Liver (tissue), 9 donors: ENCODE results near the gene ZNF614. TPM values are rescaled to one million over a fixed set of nuclear protein-coding genes. Genes with fewer than 3 reads are reported as not detected.
A peak's percentile ranks its signal among the peaks of the same experiment; 100 is the strongest.

ENCODE experiments used
- DNase-seq: peaks from one replicate; pipeline ENCODE4 v3.0.0-alpha.2; 2017; ENCODE audit warnings: low spot score
- H3K27ac ChIP-seq, 2 donors: one replicate each; pipeline ENCODE4 v1.7.0; 2013; ENCODE audit warnings: inconsistent platforms in 2 of 2, low read length in 2 of 2, control low read depth in 1 of 2, low read depth in 1 of 2, mild to moderate bottlenecking in 1 of 2
- H3K27me3 ChIP-seq, 4 donors: one replicate each; pipeline versions ENCODE4 v1.6.1 to v1.7.0; 2013; ENCODE audit warnings: low read length in 3 of 4, inconsistent platforms in 1 of 4, mild to moderate bottlenecking in 1 of 4, moderate library complexity in 1 of 4; ENCODE audit not compliant: control insufficient read depth in 4 of 4, insufficient read depth in 4 of 4
- H3K36me3 ChIP-seq, 4 donors: one replicate each; pipeline versions ENCODE4 v1.6.1 to v1.7.0; 2013; ENCODE audit warnings: low read length in 3 of 4, mild to moderate bottlenecking in 3 of 4, low read depth in 1 of 4, moderate library complexity in 1 of 4; ENCODE audit not compliant: control insufficient read depth in 4 of 4, insufficient read depth in 3 of 4
- H3K4me1 ChIP-seq, 4 donors: one replicate each; pipeline versions ENCODE4 v1.6.1 to v1.7.0; 2013; ENCODE audit warnings: low read length in 3 of 4, mild to moderate bottlenecking in 3 of 4, moderate library complexity in 1 of 4; ENCODE audit not compliant: control insufficient read depth in 4 of 4, insufficient read depth in 4 of 4
- H3K4me3 ChIP-seq, 3 donors: one replicate each; pipeline versions ENCODE4 v1.6.1 to v1.7.0; 2013; ENCODE audit warnings: low read length in 3 of 3, control low read depth in 1 of 3, low read depth in 1 of 3, mild to moderate bottlenecking in 1 of 3
- H3K9ac ChIP-seq, 2 donors: one replicate each; pipeline ENCODE4 v1.7.0; 2013; ENCODE audit warnings: low read length in 2 of 2, mild to moderate bottlenecking in 2 of 2, moderate library complexity in 2 of 2, control low read depth in 1 of 2, low read depth in 1 of 2
- H3K9me3 ChIP-seq, 4 donors: one replicate each; pipeline versions ENCODE4 v1.6.1 to v1.7.0; 2013; ENCODE audit warnings: low read length in 3 of 4; ENCODE audit not compliant: control insufficient read depth in 4 of 4
- ATF3 ChIP-seq: IDR thresholded peaks from 2 replicates; pipeline ENCODE4 v1.6.1; 2016; ENCODE audit warnings: antibody characterized with exemption
- CTCF ChIP-seq: fragments of 150-350 bp; IDR thresholded peaks from 2 replicates; pipeline ENCODE4 v1.5.1; 2017; ENCODE audit warnings: improper control_type of control experiment, low read depth, low read length; ENCODE audit not compliant: missing input control
- EGR1 ChIP-seq, 2 donors: IDR thresholded peaks; 2 replicates each; pipeline ENCODE4 v1.6.1; 2016 to 2018; ENCODE audit warnings: antibody characterized with exemption in 2 of 2, low read depth in 2 of 2
- FOXA1 ChIP-seq: IDR thresholded peaks from 2 replicates; pipeline ENCODE4 v1.6.1; 2016; ENCODE audit warnings: antibody characterized with exemption
- FOXA2 ChIP-seq: IDR thresholded peaks from 2 replicates; pipeline ENCODE4 v1.6.1; 2016; ENCODE audit warnings: antibody characterized with exemption
- GABPA ChIP-seq, 2 donors: IDR thresholded peaks in 1 of 2; conservative IDR thresholded peaks in 1 of 2; 2 replicates each; pipeline ENCODE4 v1.6.1; 2016; ENCODE audit warnings: antibody characterized with exemption in 2 of 2, mild to moderate bottlenecking in 1 of 2, moderate library complexity in 1 of 2
- HNF4A ChIP-seq, 2 donors: conservative IDR thresholded peaks; 2 replicates each; pipeline ENCODE4 v1.6.1; 2016; ENCODE audit warnings: antibody characterized with exemption in 2 of 2, mild to moderate bottlenecking in 2 of 2
- HNF4G ChIP-seq: IDR thresholded peaks from 2 replicates; pipeline ENCODE4 v1.6.1; 2016; ENCODE audit warnings: antibody characterized with exemption
- JUND ChIP-seq, 2 donors: IDR thresholded peaks; 2 replicates each; pipeline ENCODE4 v1.6.1; 2016; ENCODE audit warnings: antibody characterized with exemption in 2 of 2
- MAX ChIP-seq: IDR thresholded peaks from 2 replicates; pipeline ENCODE4 v1.6.1; 2016; ENCODE audit warnings: antibody characterized with exemption
- NR2F2 ChIP-seq: IDR thresholded peaks from 2 replicates; pipeline ENCODE4 v1.6.1; 2016; ENCODE audit warnings: antibody characterized with exemption
- RAD21 ChIP-seq, 2 donors: IDR thresholded peaks; 2 replicates each; pipeline ENCODE4 v1.6.1; 2016; ENCODE audit warnings: antibody characterized with exemption in 2 of 2, mild to moderate bottlenecking in 2 of 2
- REST ChIP-seq: IDR thresholded peaks from 2 replicates; pipeline ENCODE4 v1.6.1; 2016; ENCODE audit warnings: antibody characterized with exemption, mild to moderate bottlenecking
- RXRA ChIP-seq, 2 donors: IDR thresholded peaks; 2 replicates each; pipeline ENCODE4 v1.6.1; 2017 to 2018; ENCODE audit warnings: antibody characterized with exemption in 2 of 2, mild to moderate bottlenecking in 1 of 2
- SP1 ChIP-seq: IDR thresholded peaks from 2 replicates; pipeline ENCODE4 v1.6.1; 2018; ENCODE audit warnings: antibody characterized with exemption, mild to moderate bottlenecking
- TAF1 ChIP-seq: conservative IDR thresholded peaks from 2 replicates; pipeline ENCODE4 v1.6.1; 2016; ENCODE audit warnings: antibody characterized with exemption, mild to moderate bottlenecking
- YY1 ChIP-seq: IDR thresholded peaks from 2 replicates; pipeline ENCODE4 v1.6.1; 2016; ENCODE audit warnings: antibody characterized with exemption, mild to moderate bottlenecking
- ZBTB33 ChIP-seq: IDR thresholded peaks from 2 replicates; pipeline ENCODE4 v1.6.1; 2016; ENCODE audit warnings: antibody characterized with exemption
- WGBS: extraction: QIAGEN DNeasy Blood & Tissue Kit; methylation state at CpG from one replicate; pipeline ENCODE4 v1.1.7; 2013; 5-methylcytosine and 5-hydroxymethylcytosine counted together
- polyA plus RNA-seq, 2 donors: library from polyadenylated mRNA; stranded (reverse) in 1 of 2; unstranded in 1 of 2; fragments of 200-250 nt in 1 of 2; fragments of >200 nt in 1 of 2; fragmentation: Nextera tagmentation in 1 of 2; extraction: Ambion mirVana in 1 of 2; gene quantifications; one replicate each; pipeline versions ENCODE4 v1.2.1 to v1.2.3, GENCODE V29; 2013 to 2015
- total RNA-seq, 2 donors: library from RNA; depleted of rRNA; stranded (reverse); fragments of >200 nt; gene quantifications; one replicate each; pipeline ENCODE4 v1.2.3, GENCODE V29; 2014
- donor health status: healthy.
- donor health status: healthy.
- donor health status: healthy.
- donor health status: healthy.
- donor health status: healthy.

ZNF614 gene
- total RNA-seq (1 to 10 TPM; 2.2 to 4.7 TPM), polyA plus RNA-seq (1 to 10 TPM; 1.1 TPM)

- H3K27me3 ChIP-seq: no peaks in the 10 kb centered on the region
- H3K9me3 ChIP-seq: peaks cover 32 to 72% (median 60%) of the 10 kb centered on the region in 4 donors
- WGBS: under 1% methylated on average over 53 of the region's 53 CpGs
- TF ChIP-seq ZBTB33 (peak; percentile 98), YY1 (peak; percentile 100), HNF4G (no peak), MAX (peak; percentile 69), JUND (IDR thresholded peaks at IDR 0.05) (no peak), FOXA2 (no peak), ATF3 (no peak), GABPA (IDR thresholded peaks at IDR 0.05 in 1 of 2, conservative IDR thresholded peaks at IDR 0.05 in 1 of 2) (peak in 1 of 2 donors; percentile 24), RAD21 (IDR thresholded peaks at IDR 0.05) (no peak), EGR1 (IDR thresholded peaks at IDR 0.05; ENCODE audit: low read depth in 2 of 2) (no peak), RXRA (IDR thresholded peaks at IDR 0.05) (peak; percentile 32 to 53), CTCF (no peak), REST (no peak), FOXA1 (no peak), SP1 (peak; percentile 38), TAF1 (peak; percentile 52), NR2F2 (peak; percentile 82), HNF4A (conservative IDR thresholded peaks at IDR 0.05) (peak; percentile 22 to 24)
- H3K4me1 ChIP-seq: peaks cover 0 to 5% (median 3%) of the 10 kb centered on the region in 4 donors
- peak within 1 kb of the TSS; percentile 79 to 84 for H3K27ac ChIP-seq
- H3K36me3 ChIP-seq: peaks cover 9 to 26% (median 21%) of the 10 kb centered on the region in 4 donors
- H3K4me3 ChIP-seq: peak within 1 kb of the TSS; percentile 75 to 91 (median 84)
- DNase-seq: peak; percentile 87
- H3K9ac ChIP-seq: peak within 1 kb of the TSS; percentile 75 to 76
Observed at GRCh38 chr19:52028027-52028779, at the start of gene ZNF614. TSS of gene ZNF614 (minus strand) at chr19:52028379. CDS start at chr19:52025745, 2,634 bp downstream.
